DND-41 (cell line): ENCODE data around the gene TRPV6.

Source experiments
- EZH2 ChIP-seq: IDR thresholded peaks from 3 replicates; pipeline ENCODE4 v1.6.1; 2012; ENCODE audit warnings: borderline replicate concordance, low read depth, mild to moderate bottlenecking, moderate library complexity, low read length, inconsistent platforms; ENCODE audit not compliant: severe bottlenecking
- TF ChIP-seq, protein P1 (sequence below): IDR thresholded peaks from 2 replicates; pipeline ENCODE4 v1.5.1; 2012; ENCODE audit warnings: borderline replicate concordance, low read length, moderate library complexity, mild to moderate bottlenecking; ENCODE audit not compliant: poor library complexity, severe bottlenecking; ENCODE audit errors: extremely low read depth

DNA sequence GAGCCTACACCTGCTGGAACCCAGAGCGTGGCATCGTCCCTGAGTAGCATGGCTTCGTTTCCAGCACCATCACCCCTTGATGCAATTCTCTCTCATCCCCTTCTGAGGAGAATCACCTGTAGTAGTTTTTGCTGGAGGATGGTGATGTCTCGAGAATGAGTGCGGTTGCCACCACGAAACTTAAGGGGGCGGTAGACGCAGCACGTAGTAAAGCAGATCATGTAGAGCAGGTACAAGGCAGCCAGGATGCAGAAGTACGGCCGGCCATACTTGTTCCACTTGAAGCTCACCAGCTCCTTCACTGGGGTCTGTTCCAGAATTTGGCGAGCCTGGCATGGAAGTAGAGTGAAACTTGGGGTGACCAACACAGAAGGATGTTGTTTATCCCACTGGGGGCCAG, 39.9 kb upstream of the TRPV6 start:
- TF ChIP-seq, protein P1, sequence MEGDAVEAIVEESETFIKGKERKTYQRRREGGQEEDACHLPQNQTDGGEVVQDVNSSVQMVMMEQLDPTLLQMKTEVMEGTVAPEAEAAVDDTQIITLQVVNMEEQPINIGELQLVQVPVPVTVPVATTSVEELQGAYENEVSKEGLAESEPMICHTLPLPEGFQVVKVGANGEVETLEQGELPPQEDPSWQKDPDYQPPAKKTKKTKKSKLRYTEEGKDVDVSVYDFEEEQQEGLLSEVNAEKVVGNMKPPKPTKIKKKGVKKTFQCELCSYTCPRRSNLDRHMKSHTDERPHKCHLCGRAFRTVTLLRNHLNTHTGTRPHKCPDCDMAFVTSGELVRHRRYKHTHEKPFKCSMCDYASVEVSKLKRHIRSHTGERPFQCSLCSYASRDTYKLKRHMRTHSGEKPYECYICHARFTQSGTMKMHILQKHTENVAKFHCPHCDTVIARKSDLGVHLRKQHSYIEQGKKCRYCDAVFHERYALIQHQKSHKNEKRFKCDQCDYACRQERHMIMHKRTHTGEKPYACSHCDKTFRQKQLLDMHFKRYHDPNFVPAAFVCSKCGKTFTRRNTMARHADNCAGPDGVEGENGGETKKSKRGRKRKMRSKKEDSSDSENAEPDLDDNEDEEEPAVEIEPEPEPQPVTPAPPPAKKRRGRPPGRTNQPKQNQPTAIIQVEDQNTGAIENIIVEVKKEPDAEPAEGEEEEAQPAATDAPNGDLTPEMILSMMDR, result peak; percentile 42
- no peak for TF ChIP-seq EZH2
